CD4-positive, alpha-beta T cell treated with Interleukin-4 for 1 hour (primary cell): ENCODE measurements around the gene CNTF.

Experiments used
- DNase-seq, 2 donors: peaks; one replicate each; pipeline ENCODE4 v3.0.0-alpha.2; 2020 to 2022

Gene CNTF

GRCh38 chr11:58645854-58646253, 23.4 kb downstream of the CNTF start:
- no peak for DNase-seq

GRCh38 chr11:58647141-58647699, 24.8 kb downstream of the CNTF start:
- peak in 1 of 2 donors; percentile 12 for DNase-seq

GRCh38 chr11:58647866-58648265, 25.4 kb downstream of the CNTF start:
- DNase-seq = no peak

- DNase-seq = no peak
Observed at GRCh38 chr11:58649623-58650022, 27.2 kb downstream of the CNTF start.

- no peak for DNase-seq
Observed at GRCh38 chr11:58650496-58650895, 28.0 kb downstream of the CNTF start.

- DNase-seq = no peak
Observed at GRCh38 chr11:58652726-58653280, 30.3 kb downstream of the CNTF start.

GRCh38 chr11:58654079-58654907, 31.8 kb downstream of the CNTF start:
- DNase-seq = peak; percentile 72 to 76

- DNase-seq = no peak
Observed at GRCh38 chr11:58654908-58655296, 32.4 kb downstream of the CNTF start.

GRCh38 chr11:58656348-58656747, 33.9 kb downstream of the CNTF start:
- no peak for DNase-seq

GRCh38 chr11:58658623-58659022, 36.2 kb downstream of the CNTF start:
- no peak for DNase-seq

GRCh38 chr11:58659404-58659803, 36.9 kb downstream of the CNTF start:
- no peak for DNase-seq

GRCh38 chr11:58659910-58660570, 37.6 kb downstream of the CNTF start:
- DNase-seq = no peak

GRCh38 chr11:58671983-58672633, 49.6 kb downstream of the CNTF start:
- DNase-seq = no peak

GRCh38 chr11:58674609-58675008, 52.1 kb downstream of the CNTF start:
- no peak for DNase-seq
